Upper lobe of left lung (tissue), 6 donors: ENCODE measurements around the gene CHST11. TPM values are rescaled to one million over a fixed set of nuclear protein-coding genes. Genes with fewer than 3 reads are reported as not detected.
A peak's percentile ranks its signal among the peaks of the same experiment; 100 is the strongest.

Source experiments
- ATAC-seq, 2 donors: fragments of 200-7000 bp; cut with Tn5 transposase; one replicate each; pipeline ENCODE4 v1.9.1; 2022; ENCODE audit warnings: mild to moderate bottlenecking in 2 of 2, moderate library complexity in 2 of 2; ENCODE audit not compliant: low FRiP score in 2 of 2
- DNase-seq, 2 donors: peaks; one replicate each; pipeline ENCODE4 v3.0.0-alpha.2; 2019 to 2020
- H3K27ac ChIP-seq, 4 donors: fragments of 200-600 bp; sonication (generic); one replicate each; pipeline ENCODE4 v1.5.1; 2016 to 2019
- H3K27me3 ChIP-seq, 4 donors: fragments of 200-600 bp; sonication (generic); one replicate each; pipeline ENCODE4 v1.5.1; 2017 to 2019
- H3K36me3 ChIP-seq, 4 donors: fragments of 200-600 bp; sonication (generic); one replicate each; pipeline ENCODE4 v1.5.1; 2016 to 2019
- H3K4me1 ChIP-seq, 4 donors: fragments of 200-600 bp; sonication (generic); one replicate each; pipeline ENCODE4 v1.5.1; 2018 to 2019
- H3K4me3 ChIP-seq, 4 donors: fragments of 200-600 bp; sonication (generic); one replicate each; pipeline ENCODE4 v1.5.1; 2017 to 2019; ENCODE audit warnings: mild to moderate bottlenecking in 2 of 4, moderate library complexity in 1 of 4
- H3K9me3 ChIP-seq, 4 donors: fragments of 200-600 bp; sonication (generic); one replicate each; pipeline ENCODE4 v1.5.1; 2018 to 2019
- CTCF ChIP-seq, 6 experiments: fragments of 450-650 bp in 4 of 6; fragments of 200-600 bp in 2 of 6; sonication (generic) in 2 of 6; IDR thresholded peaks; one replicate each; pipeline ENCODE4 v1.5.1; 2016 to 2019; ENCODE audit warnings: antibody characterized with exemption in 6 of 6
- EP300 ChIP-seq, 4 donors: sonication (generic); formaldehyde crosslinking; IDR thresholded peaks; one replicate each; pipeline ENCODE4 v1.5.1; 2017; ENCODE audit warnings: antibody characterized with exemption in 4 of 4, control low read depth in 2 of 4
- POLR2A ChIP-seq, 4 donors: fragments of 450-650 bp; IDR thresholded peaks; one replicate each; pipeline ENCODE4 v1.5.1; 2016 to 2017; ENCODE audit warnings: antibody characterized with exemption in 4 of 4, mild to moderate bottlenecking in 2 of 4
- POLR2AphosphoS5 ChIP-seq, 2 donors: sonication (generic); formaldehyde crosslinking; IDR thresholded peaks; one replicate each; pipeline ENCODE4 v1.5.1; 2017; ENCODE audit warnings: antibody characterized with exemption in 2 of 2
- whole genome bisulfite sequencing, 2 donors: methylation state at CpG; one replicate each; pipeline ENCODE4 v1.1.5; 2017 to 2018; 5-methylcytosine and 5-hydroxymethylcytosine counted together
- total RNA-seq, 6 donors: library from RNA; depleted of rRNA in 4 of 6; stranded (reverse); fragments of >200 nt in 4 of 6; gene quantifications; one replicate each; pipeline versions ENCODE4 v1.1.0 to v1.2.1, GENCODE V29; 2016 to 2021
- donor health status: DM: no; HTN: no; CAD: no; lungs with moderate emphysema.
- donor health status: DM: no; HTN: yes; CAD: no; lungs with severe emphysema.

CHST11 gene
- total RNA-seq, 6 donors from 2014 or later = 40.4 to 234 (median 58.4) TPM

DNA sequence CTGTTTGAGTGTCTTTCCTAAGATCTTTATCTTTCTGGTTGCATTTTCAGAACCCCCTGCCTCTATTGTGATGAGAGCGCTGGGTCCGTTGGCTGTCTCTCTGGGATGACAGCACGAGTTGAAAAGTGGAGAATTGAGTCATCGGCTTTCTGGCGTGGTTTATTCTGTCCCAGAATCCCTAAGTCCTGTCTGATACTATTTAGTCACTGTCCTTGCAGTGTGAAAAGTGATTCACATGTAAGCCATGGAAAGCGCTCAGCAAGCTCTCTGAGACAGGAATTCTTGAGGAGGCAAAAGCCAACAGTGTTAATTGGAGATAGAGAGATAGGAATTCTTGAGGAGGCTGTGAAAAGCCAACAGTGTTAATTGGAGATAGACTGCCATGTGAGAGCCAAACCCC, 121.7 kb downstream of the CHST11 start:
- H3K27me3 ChIP-seq = no peaks in the 10 kb centered on the region
- H3K36me3 ChIP-seq = no peaks in the 10 kb centered on the region
- no peaks in the 10 kb centered on the region for H3K9me3 ChIP-seq
- ATAC-seq = peak in 1 of 2 donors; percentile 40
- H3K27ac ChIP-seq = no peak overlapping the region
- 89 to 92% methylated on average over 6 of the region's 6 CpGs for WGBS, 2 donors
- H3K4me3 ChIP-seq = no peak overlapping the region
- TF ChIP-seq CTCF (IDR thresholded peaks at IDR 0.05) (no peak), POLR2AphosphoS5 (IDR thresholded peaks at IDR 0.05) (no peak), POLR2A (IDR thresholded peaks at IDR 0.05) (no peak), EP300 (IDR thresholded peaks at IDR 0.05) (no peak)
- DNase-seq = no peak
- peaks cover 0 to 14% (median 0%) of the 10 kb centered on the region in 4 donors for H3K4me1 ChIP-seq

- ATAC-seq (no peak), DNase-seq (no peak)
- Histone ChIP-seq H3K4me3 (no peak overlapping the region), H3K36me3 (no peaks in the 10 kb centered on the region), H3K27me3 (no peaks in the 10 kb centered on the region), H3K4me1 (peaks cover 0 to 13% (median 0%) of the 10 kb centered on the region in 4 donors), H3K27ac (no peak overlapping the region), H3K9me3 (no peaks in the 10 kb centered on the region)
- 73% methylated on average over 6 to 7 of the region's 7 CpGs for WGBS, 2 donors
- no peak for TF ChIP-seq POLR2AphosphoS5 (IDR thresholded peaks at IDR 0.05)
- TF ChIP-seq CTCF (IDR thresholded peaks at IDR 0.05) = no peak
- no peak for TF ChIP-seq POLR2A (IDR thresholded peaks at IDR 0.05)
- no peak for TF ChIP-seq EP300 (IDR thresholded peaks at IDR 0.05)
Observed at GRCh38 chr12:104579718-104580495, 123.2 kb downstream of the CHST11 start.

DNA sequence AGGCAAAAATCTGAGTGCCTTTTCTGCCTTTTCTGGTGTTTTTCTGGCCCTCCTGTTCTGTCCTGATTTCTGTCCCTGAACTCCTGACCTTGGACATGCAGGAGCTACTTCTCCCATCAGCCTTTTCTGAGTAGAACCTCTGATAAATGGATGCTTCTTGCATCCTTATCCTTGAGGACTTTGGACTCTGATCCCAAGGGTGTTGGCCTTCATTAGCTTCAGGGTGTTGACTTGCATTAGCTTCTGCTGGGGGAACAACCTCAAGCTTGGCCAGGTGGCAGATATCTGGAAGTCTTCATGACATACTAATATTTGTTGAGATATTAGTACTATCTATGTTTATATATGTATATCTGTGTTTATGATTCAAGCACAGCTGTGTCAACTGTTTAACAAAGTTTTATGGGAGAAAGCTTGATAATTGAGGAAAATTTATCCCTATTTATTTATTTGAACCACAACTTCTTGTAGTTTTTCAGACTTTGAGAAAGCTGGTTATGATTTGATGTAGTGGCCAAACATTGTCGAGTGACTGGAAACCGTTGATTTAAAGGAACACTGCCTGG, 124.3 kb downstream of the CHST11 start:
- no peak for TF ChIP-seq POLR2A (IDR thresholded peaks at IDR 0.05)
- no peak for TF ChIP-seq CTCF (IDR thresholded peaks at IDR 0.05)
- no peak for TF ChIP-seq EP300 (IDR thresholded peaks at IDR 0.05)
- no peak for TF ChIP-seq POLR2AphosphoS5 (IDR thresholded peaks at IDR 0.05)
- Histone ChIP-seq H3K27me3 (no peaks in the 10 kb centered on the region), H3K4me1 (peaks cover 0 to under 1% (median 0%) of the 10 kb centered on the region in 4 donors), H3K27ac (no peak overlapping the region), H3K36me3 (no peaks in the 10 kb centered on the region), H3K9me3 (no peaks in the 10 kb centered on the region), H3K4me3 (no peak overlapping the region)
- no peak for ATAC-seq
- whole genome bisulfite sequencing, 2 donors = 58 to 89% methylated on average over 2 of the region's 2 CpGs
- no peak for DNase-seq

GRCh38 chr12:104582739-104583138, 126.0 kb downstream of the CHST11 start:
- ATAC-seq = no peak
- Histone ChIP-seq H3K4me3 (no peak overlapping the region), H3K27ac (no peak overlapping the region), H3K4me1 (no peaks in the 10 kb centered on the region), H3K27me3 (no peaks in the 10 kb centered on the region), H3K36me3 (no peaks in the 10 kb centered on the region), H3K9me3 (no peaks in the 10 kb centered on the region)
- TF ChIP-seq POLR2A (IDR thresholded peaks at IDR 0.05) = no peak
- WGBS, 2 donors = 91 to 92% methylated on average over 4 of the region's 4 CpGs
- DNase-seq = no peak

- Histone ChIP-seq H3K4me1 (no peaks in the 10 kb centered on the region), H3K36me3 (no peaks in the 10 kb centered on the region), H3K27ac (no peak overlapping the region), H3K9me3 (no peaks in the 10 kb centered on the region), H3K27me3 (no peaks in the 10 kb centered on the region), H3K4me3 (no peak overlapping the region)
- ATAC-seq = no peak
- 72 to 75% methylated on average over 4 of the region's 4 CpGs for WGBS, 2 donors
- no peak for TF ChIP-seq POLR2AphosphoS5 (IDR thresholded peaks at IDR 0.05)
- no peak for TF ChIP-seq EP300 (IDR thresholded peaks at IDR 0.05)
- no peak for TF ChIP-seq CTCF (IDR thresholded peaks at IDR 0.05)
- no peak for TF ChIP-seq POLR2A (IDR thresholded peaks at IDR 0.05)
- DNase-seq = no peak
Observed at GRCh38 chr12:104583301-104583700, 126.6 kb downstream of the CHST11 start.
